IMR-90 (cell line): ENCODE results near the gene STX18. TPM values are rescaled to one million over a fixed set of nuclear protein-coding genes. Genes with fewer than 3 reads are reported as not detected.

Experiments
- ATAC-seq: fragments of 200-7000 bp; cut with Tn5 transposase; 2 replicates; pipeline ENCODE4 v1.9.1; 2020; ENCODE audit warnings: low read depth, mild to moderate bottlenecking, moderate library complexity
- BruUV-seq: library from RNA; stranded (reverse); fragments of 400-500 nt; replicated peaks from 2 replicates; lab custom pipeline; 2021; lab: Mats Ljungman, UMichigan
- CTCF ChIA-PET: fragments of 300-600 bp; formaldehyde crosslinking; extraction: SDS; loops from one replicate; lab custom pipeline; 2021; ENCODE audit warnings: antibody characterized with exemption; lab: Yijun Ruan, JAX
- POLR2A ChIA-PET: fragments of 300-600 bp; sonication (Branson Sonifier 250); formaldehyde crosslinking; loops from one replicate; lab custom pipeline; 2022; ENCODE audit warnings: antibody characterized with exemption; ENCODE audit not compliant: unreplicated experiment; lab: Charles Lee
- DNase-seq: peaks from one replicate; pipeline ENCODE4 v3.0.0; 2013
- H2AFZ ChIP-seq: replicated peaks from 2 replicates; pipeline ENCODE3; 2013; ENCODE audit warnings: low read length, mild to moderate bottlenecking; ENCODE audit not compliant: poor library complexity
- H2AK5ac ChIP-seq: 2 replicates; pipeline ENCODE4 v1.6.1; 2013; ENCODE audit warnings: low read depth, low read length, inconsistent platforms
- H2AK9ac ChIP-seq: replicated peaks from 2 replicates; pipeline ENCODE3; 2013; ENCODE audit warnings: mild to moderate bottlenecking, low read depth, low read length, moderate library complexity; ENCODE audit not compliant: poor library complexity
- H2BK120ac ChIP-seq: 2 replicates; pipeline ENCODE4 v1.6.1; 2013; ENCODE audit warnings: low read depth, low read length, inconsistent platforms
- H2BK15ac ChIP-seq: 3 replicates; pipeline ENCODE4 v1.6.1; 2013; ENCODE audit warnings: low read depth, low read length, inconsistent platforms
- H2BK20ac ChIP-seq: 2 replicates; pipeline ENCODE4 v1.6.1; 2013; ENCODE audit warnings: low read depth, mild to moderate bottlenecking, inconsistent platforms, low read length, moderate library complexity
- H2BK5ac ChIP-seq: 2 replicates; pipeline ENCODE4 v1.6.1; 2013; ENCODE audit warnings: mild to moderate bottlenecking, low read depth, low read length, inconsistent platforms; ENCODE audit not compliant: poor library complexity, severe bottlenecking
- H3K14ac ChIP-seq: replicated peaks from 2 replicates; pipeline ENCODE4 v1.6.1; 2013; ENCODE audit warnings: low read depth, low read length, inconsistent platforms
- H3K18ac ChIP-seq: 2 replicates; pipeline ENCODE4 v1.6.1; 2013; ENCODE audit warnings: low read depth, low read length, control low read depth
- H3K23ac ChIP-seq: 2 replicates; pipeline ENCODE4 v1.6.1; 2013; ENCODE audit warnings: low read depth, low read length, inconsistent platforms
- H3K27ac ChIP-seq: 2 replicates; pipeline ENCODE4 v1.5.1; 2013; ENCODE audit warnings: mild to moderate bottlenecking, control low read depth, low read length; ENCODE audit not compliant: insufficient read depth
- H3K27me3 ChIP-seq: 2 replicates; pipeline ENCODE4 v1.6.1; 2013; ENCODE audit warnings: low read length; ENCODE audit not compliant: control insufficient read depth, insufficient read depth
- H3K36me3 ChIP-seq: 2 replicates; pipeline ENCODE4 v1.6.1; 2013; ENCODE audit warnings: low read length, mixed read lengths; ENCODE audit not compliant: control insufficient read depth, insufficient read depth
- H3K4ac ChIP-seq: 2 replicates; pipeline ENCODE4 v1.6.1; 2013; ENCODE audit warnings: low read depth, low read length, inconsistent platforms
- H3K4me1 ChIP-seq: 2 replicates; pipeline ENCODE4 v1.6.1; 2013; ENCODE audit warnings: low read length, mixed read lengths; ENCODE audit not compliant: control insufficient read depth, insufficient read depth
- H3K4me2 ChIP-seq: 2 replicates; pipeline ENCODE4 v1.6.1; 2013; ENCODE audit warnings: low read depth, mild to moderate bottlenecking, control low read depth, low read length, moderate library complexity
- H3K4me3 ChIP-seq: 2 replicates; pipeline ENCODE4 v1.5.1; 2013; ENCODE audit warnings: low read depth, mild to moderate bottlenecking, control low read depth, low read length, moderate library complexity; ENCODE audit not compliant: insufficient read depth
- H3K56ac ChIP-seq: 2 replicates; pipeline ENCODE4 v1.6.1; 2013; ENCODE audit warnings: low read length, inconsistent platforms; ENCODE audit not compliant: insufficient read depth; ENCODE audit errors: extremely low read depth
- H3K79me1 ChIP-seq, 2 experiments: 2 replicates each; pipeline ENCODE4 v1.6.1; 2013; ENCODE audit warnings: low read length in 2 of 2, inconsistent platforms in 1 of 2, low read depth in 1 of 2
- H3K9ac ChIP-seq: 2 replicates; pipeline ENCODE4 v1.6.1; 2013; ENCODE audit warnings: low read depth, low read length, control low read depth
- H3K9me1 ChIP-seq: 2 replicates; pipeline ENCODE4 v1.6.1; 2013; ENCODE audit warnings: low read length, inconsistent platforms; ENCODE audit not compliant: insufficient read depth
- H3K9me3 ChIP-seq: 2 replicates; pipeline ENCODE4 v1.6.1; 2013; ENCODE audit warnings: low read length; ENCODE audit not compliant: control insufficient read depth, insufficient read depth
- H4K20me1 ChIP-seq: 2 replicates; pipeline ENCODE4 v1.6.1; 2013; ENCODE audit warnings: low read length, inconsistent platforms; ENCODE audit not compliant: insufficient read depth
- H4K5ac ChIP-seq: 2 replicates; pipeline ENCODE4 v1.6.1; 2013; ENCODE audit warnings: mild to moderate bottlenecking, low read depth, low read length, control low read depth
- H4K8ac ChIP-seq, 2 experiments: 2 replicates each; pipeline ENCODE4 v1.6.1; 2013; ENCODE audit warnings: low read depth in 2 of 2, low read length in 2 of 2, control low read depth in 1 of 2, inconsistent platforms in 1 of 2
- H4K91ac ChIP-seq: 2 replicates; pipeline ENCODE4 v1.6.1; 2013; ENCODE audit warnings: low read depth, low read length, inconsistent platforms; ENCODE audit not compliant: insufficient read depth
- CEBPB ChIP-seq: IDR thresholded peaks from 2 replicates; pipeline ENCODE4 v1.6.1; 2012; ENCODE audit warnings: low read depth, low read length, improper control_type of control experiment
- CHD1 ChIP-seq: IDR thresholded peaks from 2 replicates; pipeline ENCODE4 v1.6.1; 2012; ENCODE audit warnings: low read depth, low read length, improper control_type of control experiment
- FOS ChIP-seq: fragments of 150-350 bp; IDR thresholded peaks from 2 replicates; pipeline ENCODE4 v1.6.1; 2016; ENCODE audit warnings: low read depth, low read length
- MXI1 ChIP-seq: IDR thresholded peaks from 2 replicates; pipeline ENCODE4 v1.6.1; 2012; ENCODE audit warnings: low read depth, mild to moderate bottlenecking, low read length, moderate library complexity, borderline replicate concordance
- NFE2L2 ChIP-seq: fragments of 150-350 bp; IDR thresholded peaks from 2 replicates; pipeline ENCODE4 v1.6.1; 2016; ENCODE audit warnings: low read depth, mild to moderate bottlenecking, low read length
- POLR2A ChIP-seq: IDR thresholded peaks from 2 replicates; pipeline ENCODE4 v1.6.1; 2012; ENCODE audit warnings: mild to moderate bottlenecking, low read depth, low read length
- RAD21 ChIP-seq: IDR thresholded peaks from 2 replicates; pipeline ENCODE4 v1.6.1; 2012; ENCODE audit warnings: low read length, improper control_type of control experiment
- WGBS, 2 experiments: methylation state at CpG; one replicate each; pipeline versions ENCODE4 v1.1.5 to v1.1.7; 2013; ENCODE audit warnings: missing lambda C conversion rate in 2 of 2; ENCODE audit not compliant: insufficient read length in 1 of 2; ENCODE audit errors: extremely low coverage in 2 of 2; 5-methylcytosine and 5-hydroxymethylcytosine counted together
- dilution Hi-C: fragments of 300-500 bp; cut with HindIII; formaldehyde crosslinking; loops from one replicate; pipeline ENCODE4 v1.14.3; 2018; ENCODE audit warnings: low sequenced_read_pairs; ENCODE audit not compliant: unreplicated experiment
- in situ Hi-C: fragments of 300-500 bp; cut with MboI; formaldehyde crosslinking; loops from 3 replicates; pipeline ENCODE4 v1.14.3; 2019; ENCODE audit warnings: low sequenced_read_pairs, inconsistent platforms, mixed read lengths
- intact Hi-C: fragments of 100-400 bp; cut with micrococcal nuclease; formaldehyde crosslinking; loops from 2 replicates; pipeline ENCODE4 v1.10.0; 2022
- polyA plus RNA-seq, 3 experiments: library from polyadenylated mRNA; depleted of rRNA; stranded (reverse); fragments of >200 nt; gene quantifications; 2 replicates each; pipeline ENCODE4 v1.2.3, GENCODE V29; 2012; ENCODE audit warnings: low replicate concordance in 1 of 3
- total RNA-seq: library from RNA; depleted of rRNA; stranded (reverse); fragments of >200 nt; gene quantifications from 2 replicates; pipeline ENCODE4 v1.2.3, GENCODE V29; 2012
- TF ChIP-seq, protein P1 (sequence below): conservative IDR thresholded peaks from 2 replicates; pipeline ENCODE4 v1.5.1; 2012; ENCODE audit warnings: mild to moderate bottlenecking, low read depth, low read length, improper control_type of control experiment
- TF ChIP-seq, protein P2 (sequence below): fragments of 150-350 bp; IDR thresholded peaks from 2 replicates; pipeline ENCODE4 v1.6.1; 2017; ENCODE audit warnings: mild to moderate bottlenecking, antibody characterized with exemption, low read length, low read depth

The STX18 gene
- total and polyA plus RNA-seq, 2 of the 4 experiments (the other 2 are of a cell fraction) = 20.1 to 23.4 TPM

DNA sequence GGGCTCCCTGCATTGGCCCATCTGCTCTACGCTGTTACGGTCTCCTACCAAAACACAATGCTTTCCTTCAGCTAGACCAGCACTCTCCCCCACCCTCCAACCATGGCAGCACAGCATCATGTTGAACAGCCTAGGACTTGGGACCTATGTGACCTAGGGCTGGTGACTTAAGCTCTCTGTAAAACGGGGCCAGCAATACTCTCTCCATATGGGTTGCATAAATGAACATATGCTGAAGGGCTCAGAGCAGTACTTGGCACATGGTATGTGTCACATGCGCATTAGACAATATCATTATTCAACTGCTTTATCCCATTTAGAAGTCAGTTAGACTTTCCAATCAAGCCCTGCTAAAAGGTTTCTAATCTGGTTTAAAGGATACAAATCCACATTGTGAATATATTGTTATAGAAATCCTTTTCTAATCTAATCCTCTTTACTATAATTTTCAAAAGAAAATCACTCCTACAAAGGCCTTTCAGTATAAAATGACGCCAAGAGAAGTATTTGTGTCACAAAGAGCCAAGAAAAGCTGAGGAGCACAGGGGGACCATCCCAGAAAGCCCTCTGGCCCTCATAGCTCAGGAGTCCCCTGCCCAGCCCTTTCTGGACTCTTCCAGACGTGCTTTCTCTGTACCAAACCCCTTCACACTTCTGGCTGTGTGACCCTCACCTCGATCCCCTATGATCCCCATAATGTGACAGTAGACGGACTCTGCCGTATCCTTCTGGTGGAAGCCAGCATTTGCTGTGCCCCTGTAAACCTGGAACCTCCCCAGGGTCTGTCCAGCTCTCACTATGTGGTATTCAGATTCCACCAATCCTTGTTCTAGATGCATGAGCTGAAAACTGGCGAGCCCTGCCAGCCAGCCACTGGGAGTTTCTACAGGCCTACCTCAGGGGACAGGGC lies 112.6 kb downstream of the STX18 start:
- BruUV-seq = no TSS peak
- intact Hi-C loops = no loop called here

More for the DNA sequence above, 112.6 kb downstream of the STX18 start:
- Histone ChIP-seq H3K14ac (no peak overlapping the region), H3K4me1 (peaks cover 4% of the 10 kb centered on the region; the same call in 1 of the 2 replicates), H2BK20ac (no peak overlapping the region), H2BK120ac (no peak overlapping the region), H2AK5ac (no peak overlapping the region), H3K4me2 (no peak overlapping the region), H2AFZ (no peak overlapping the region), H3K18ac (no peak overlapping the region), H4K8ac (no peak overlapping the region), H3K79me1 (peaks cover 4% of the 10 kb centered on the region in 2 experiments; a peak in 1 of 4 replicates), H2BK15ac (no peak overlapping the region), H3K4me3 (no peak overlapping the region), H3K27ac (no peak overlapping the region), H3K23ac (no peak overlapping the region), H3K4ac (no peak overlapping the region; the same call in 1 of the 2 replicates), H4K91ac (no peak overlapping the region), H3K9me1 (peaks cover 15% of the 10 kb centered on the region; the same call in 1 of the 2 replicates), H2BK5ac (no peak overlapping the region), H3K9me3 (no peaks in the 10 kb centered on the region), H3K56ac (no peak overlapping the region), H2AK9ac (no peak overlapping the region), H3K27me3 (no peaks in the 10 kb centered on the region), H3K9ac (no peak overlapping the region), H4K5ac (no peak overlapping the region), H3K36me3 (peaks cover 21% of the 10 kb centered on the region), H4K20me1 (peaks cover 3% of the 10 kb centered on the region; the same call in 1 of the 2 replicates)
- in situ Hi-C loops = no loop called here
- WGBS, 2 experiments = 93% methylated on average over 5 of the region's 10 CpGs; no CpG with 5 or more reads in 1 of the 2 experiments
- POLR2A ChIA-PET = no interaction called here
- DNase-seq (no peak), ATAC-seq (no peak)
- CTCF ChIA-PET = no interaction called here
- TF ChIP-seq, protein P1, sequence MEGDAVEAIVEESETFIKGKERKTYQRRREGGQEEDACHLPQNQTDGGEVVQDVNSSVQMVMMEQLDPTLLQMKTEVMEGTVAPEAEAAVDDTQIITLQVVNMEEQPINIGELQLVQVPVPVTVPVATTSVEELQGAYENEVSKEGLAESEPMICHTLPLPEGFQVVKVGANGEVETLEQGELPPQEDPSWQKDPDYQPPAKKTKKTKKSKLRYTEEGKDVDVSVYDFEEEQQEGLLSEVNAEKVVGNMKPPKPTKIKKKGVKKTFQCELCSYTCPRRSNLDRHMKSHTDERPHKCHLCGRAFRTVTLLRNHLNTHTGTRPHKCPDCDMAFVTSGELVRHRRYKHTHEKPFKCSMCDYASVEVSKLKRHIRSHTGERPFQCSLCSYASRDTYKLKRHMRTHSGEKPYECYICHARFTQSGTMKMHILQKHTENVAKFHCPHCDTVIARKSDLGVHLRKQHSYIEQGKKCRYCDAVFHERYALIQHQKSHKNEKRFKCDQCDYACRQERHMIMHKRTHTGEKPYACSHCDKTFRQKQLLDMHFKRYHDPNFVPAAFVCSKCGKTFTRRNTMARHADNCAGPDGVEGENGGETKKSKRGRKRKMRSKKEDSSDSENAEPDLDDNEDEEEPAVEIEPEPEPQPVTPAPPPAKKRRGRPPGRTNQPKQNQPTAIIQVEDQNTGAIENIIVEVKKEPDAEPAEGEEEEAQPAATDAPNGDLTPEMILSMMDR = no peak
- TF ChIP-seq CHD1 (no peak), POLR2A (no peak), CEBPB (no peak), NFE2L2 (no peak), FOS (no peak), RAD21 (no peak), MXI1 (no peak)
- TF ChIP-seq, protein P2, sequence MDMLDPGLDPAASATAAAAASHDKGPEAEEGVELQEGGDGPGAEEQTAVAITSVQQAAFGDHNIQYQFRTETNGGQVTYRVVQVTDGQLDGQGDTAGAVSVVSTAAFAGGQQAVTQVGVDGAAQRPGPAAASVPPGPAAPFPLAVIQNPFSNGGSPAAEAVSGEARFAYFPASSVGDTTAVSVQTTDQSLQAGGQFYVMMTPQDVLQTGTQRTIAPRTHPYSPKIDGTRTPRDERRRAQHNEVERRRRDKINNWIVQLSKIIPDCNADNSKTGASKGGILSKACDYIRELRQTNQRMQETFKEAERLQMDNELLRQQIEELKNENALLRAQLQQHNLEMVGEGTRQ = no peak
- dilution Hi-C loops = no loop called here
